ENCODE data around the gene GADD45A. TPM values are rescaled to one million over a fixed set of nuclear protein-coding genes. Genes with fewer than 3 reads are reported as not detected.
A peak's percentile ranks its signal among the peaks of the same experiment; 100 is the strongest.

Gene GADD45A, protein sequence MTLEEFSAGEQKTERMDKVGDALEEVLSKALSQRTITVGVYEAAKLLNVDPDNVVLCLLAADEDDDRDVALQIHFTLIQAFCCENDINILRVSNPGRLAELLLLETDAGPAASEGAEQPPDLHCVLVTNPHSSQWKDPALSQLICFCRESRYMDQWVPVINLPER
- total RNA-seq (100 to 1,000 TPM in 4 of 10 donors, 10 to 100 TPM in 6; 26.2 to 148 (median 72.7) TPM), polyA plus RNA-seq (10 to 100 TPM; 40.6 to 41.4 TPM)
- long read RNA-seq, donor 1, transcript GADD45A-202 (4 exons, 1,496 nt), result major isoform, 24 of 30 reads
- long read RNA-seq, donor 1, partial matches to known transcripts, result 1 of 30 reads
- long read RNA-seq, donor 1, other reads (novel, unspliced or antisense), result 5 of 30 reads
- long read RNA-seq, donor 2, transcript GADD45A-202 (4 exons, 1,496 nt), result major isoform, 24 of 28 reads
- long read RNA-seq, donor 2, partial matches to known transcripts, result 3 of 28 reads
- long read RNA-seq, donor 2, other reads (novel, unspliced or antisense), result 1 of 28 reads
- long read RNA-seq, donor 3, partial matches to known transcripts, result 2 of 7 reads
- long read RNA-seq, donor 3, other reads (novel, unspliced or antisense), result 1 of 7 reads

DNA sequence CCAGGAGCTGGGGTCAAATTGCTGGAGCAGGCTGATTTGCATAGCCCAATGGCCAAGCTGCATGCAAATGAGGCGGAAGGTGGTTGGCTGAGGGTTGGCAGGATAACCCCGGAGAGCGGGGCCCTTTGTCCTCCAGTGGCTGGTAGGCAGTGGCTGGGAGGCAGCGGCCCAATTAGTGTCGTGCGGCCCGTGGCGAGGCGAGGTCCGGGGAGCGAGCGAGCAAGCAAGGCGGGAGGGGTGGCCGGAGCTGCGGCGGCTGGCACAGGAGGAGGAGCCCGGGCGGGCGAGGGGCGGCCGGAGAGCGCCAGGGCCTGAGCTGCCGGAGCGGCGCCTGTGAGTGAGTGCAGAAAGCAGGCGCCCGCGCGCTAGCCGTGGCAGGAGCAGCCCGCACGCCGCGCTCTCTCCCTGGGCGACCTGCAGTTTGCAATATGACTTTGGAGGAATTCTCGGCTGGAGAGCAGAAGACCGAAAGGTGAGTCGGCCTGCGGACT is at the start of gene GADD45A:
Gene GADD45A (plus strand): TSS at position 135 of the 491 bp plus-strand sequence. CDS start 294 bp downstream, at position 429.
- Histone ChIP-seq H3K4me1 (peaks cover 2 to 52% (median 35%) of the 10 kb centered on the region in 9 donors), H3K27me3 (no peaks in the 10 kb centered on the region), H3K4me3 (peak within 1 kb of the TSS; percentile 59 to 97 (median 90)), H3K9me3 (no peaks in the 10 kb centered on the region), H3K36me3 (peaks cover 0 to 33% (median 18%) of the 10 kb centered on the region in 9 donors), H3K27ac (peak within 1 kb of the TSS; percentile 94 to 100 (median 98))
- ATAC-seq (peak; percentile 93 to 96 (median 94)), DNase-seq (peak; percentile 98 to 99)
- WGBS, 2 donors, result 0% methylated on average over 39 of the region's 39 CpGs
- intact Hi-C loops (cut with DNase I), result loop anchor here (1.0 to 10.0 kb wide), 13 partner anchors 37 to 153 kb away; partner anchors contain the start of gene GNG12 (in 1 of the 10)
- TF ChIP-seq, protein P1, sequence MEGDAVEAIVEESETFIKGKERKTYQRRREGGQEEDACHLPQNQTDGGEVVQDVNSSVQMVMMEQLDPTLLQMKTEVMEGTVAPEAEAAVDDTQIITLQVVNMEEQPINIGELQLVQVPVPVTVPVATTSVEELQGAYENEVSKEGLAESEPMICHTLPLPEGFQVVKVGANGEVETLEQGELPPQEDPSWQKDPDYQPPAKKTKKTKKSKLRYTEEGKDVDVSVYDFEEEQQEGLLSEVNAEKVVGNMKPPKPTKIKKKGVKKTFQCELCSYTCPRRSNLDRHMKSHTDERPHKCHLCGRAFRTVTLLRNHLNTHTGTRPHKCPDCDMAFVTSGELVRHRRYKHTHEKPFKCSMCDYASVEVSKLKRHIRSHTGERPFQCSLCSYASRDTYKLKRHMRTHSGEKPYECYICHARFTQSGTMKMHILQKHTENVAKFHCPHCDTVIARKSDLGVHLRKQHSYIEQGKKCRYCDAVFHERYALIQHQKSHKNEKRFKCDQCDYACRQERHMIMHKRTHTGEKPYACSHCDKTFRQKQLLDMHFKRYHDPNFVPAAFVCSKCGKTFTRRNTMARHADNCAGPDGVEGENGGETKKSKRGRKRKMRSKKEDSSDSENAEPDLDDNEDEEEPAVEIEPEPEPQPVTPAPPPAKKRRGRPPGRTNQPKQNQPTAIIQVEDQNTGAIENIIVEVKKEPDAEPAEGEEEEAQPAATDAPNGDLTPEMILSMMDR (IDR thresholded peaks at IDR 0.05), result peak in 1 of 9 donors; percentile 7

DNA sequence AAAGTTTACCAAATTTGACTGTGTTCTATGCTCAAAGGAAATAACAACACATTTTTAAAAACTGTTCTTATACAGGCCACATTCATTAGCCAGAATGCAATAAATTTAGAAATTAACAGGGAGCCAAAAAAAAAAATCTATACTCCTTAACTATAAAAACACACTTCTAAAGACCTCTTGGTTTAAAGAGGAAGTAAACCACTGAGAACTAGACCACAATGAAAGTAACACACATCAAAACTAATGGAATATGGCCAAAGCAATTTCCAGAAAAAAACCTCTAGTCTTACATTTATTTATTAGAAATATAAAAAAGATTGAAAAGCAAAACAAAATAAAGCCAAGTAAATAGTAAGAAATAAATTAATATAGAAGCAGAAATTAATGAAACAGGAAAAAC is 48.9 kb upstream of the GADD45A start:
- H3K27me3 ChIP-seq, result no peaks in the 10 kb centered on the region
- no peak overlapping the region for H3K4me3 ChIP-seq
- intact Hi-C loops (cut with DNase I), result no loop called here
- H3K4me1 ChIP-seq, result peaks cover 0 to 8% (median 0%) of the 10 kb centered on the region in 9 donors
- no peaks in the 10 kb centered on the region for H3K9me3 ChIP-seq
- no peak overlapping the region for H3K27ac ChIP-seq
- ATAC-seq (no peak), DNase-seq (no peak)
- TF ChIP-seq, protein P1 (IDR thresholded peaks at IDR 0.05), result no peak
- H3K36me3 ChIP-seq, result no peaks in the 10 kb centered on the region

DNA sequence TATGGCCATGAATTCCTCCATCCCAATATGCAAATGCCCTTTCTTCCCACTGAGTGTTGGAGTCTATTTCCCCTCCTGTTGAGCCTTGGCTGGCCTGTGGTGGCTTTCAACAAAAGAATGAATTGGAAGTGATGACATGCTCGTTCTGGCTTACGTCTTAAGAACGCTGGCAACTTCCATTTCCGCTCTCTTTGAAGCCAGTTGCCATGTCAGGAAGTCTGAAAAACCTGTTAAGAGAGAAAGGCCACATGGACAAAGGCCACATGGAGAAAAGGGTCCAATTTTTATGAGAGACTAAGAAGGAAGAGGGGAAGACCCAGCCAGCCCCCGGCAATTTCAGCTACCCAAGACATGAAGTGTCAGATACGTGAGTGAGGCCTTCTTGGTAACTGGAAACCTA is 45.6 kb upstream of the GADD45A start:
- Histone ChIP-seq H3K4me1 (peaks cover 0 to 11% (median 0%) of the 10 kb centered on the region in 9 donors), H3K27me3 (no peaks in the 10 kb centered on the region), H3K9me3 (no peaks in the 10 kb centered on the region), H3K36me3 (no peaks in the 10 kb centered on the region), H3K4me3 (no peak overlapping the region), H3K27ac (no peak overlapping the region)
- intact Hi-C loops (cut with DNase I), result no loop called here
- WGBS, 2 donors, result 44 to 58% methylated on average over 6 of the region's 6 CpGs
- DNase-seq (no peak), ATAC-seq (peak in 1 of 8 donors; percentile 21)
- TF ChIP-seq, protein P1 (IDR thresholded peaks at IDR 0.05), result no peak

DNA sequence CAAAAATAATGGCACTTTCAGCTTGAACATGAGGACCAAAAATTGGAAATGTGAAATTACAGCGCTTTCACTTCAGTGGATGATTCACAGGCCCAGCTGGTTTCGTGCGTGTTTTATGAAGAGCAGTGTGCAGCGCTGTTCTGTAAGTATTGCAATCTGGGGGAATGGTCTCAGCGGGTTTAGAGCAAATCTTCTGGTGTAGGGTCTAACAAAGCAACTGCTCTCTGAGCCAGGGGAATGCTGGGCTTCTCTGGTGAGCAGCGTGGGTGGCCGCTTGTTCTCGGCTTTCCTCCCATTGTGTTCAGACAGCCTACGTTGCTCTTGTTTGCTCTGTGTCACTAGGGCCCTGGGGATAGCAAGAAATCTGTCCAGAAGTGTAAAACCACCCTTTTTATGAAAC is 42.4 kb upstream of the GADD45A start:
- Histone ChIP-seq H3K9me3 (no peaks in the 10 kb centered on the region), H3K4me1 (peaks cover 8 to 37% (median 26%) of the 10 kb centered on the region in 9 donors), H3K4me3 (no peak overlapping the region), H3K36me3 (no peaks in the 10 kb centered on the region), H3K27ac (peak overlapping the region in 4 of 10 donors; percentile 15 to 48 (median 34)), H3K27me3 (no peaks in the 10 kb centered on the region)
- ATAC-seq (peak in 7 of 8 donors; percentile 22 to 65 (median 49)), DNase-seq (peak; percentile 19 to 43)
- TF ChIP-seq, protein P1 (IDR thresholded peaks at IDR 0.05), result no peak
- 62 to 68% methylated on average over 9 of the region's 9 CpGs for WGBS, 2 donors
- intact Hi-C loops (cut with DNase I), result no loop called here
